Neutrophil (primary cell): Measurements from ENCODE around the gene PCDHA11.
"Not testable (repeated sequence)": the region's sequence is repeated elsewhere in the genome, so short reads cannot be mapped to it uniquely, and the experiment has no call there.

ENCODE experiments used
- H3K27ac ChIP-seq: fragments of 200-600 bp; sonication (generic); 2 replicates; pipeline ENCODE4 v1.5.1; 2016; ENCODE audit warnings: mild to moderate bottlenecking, moderate library complexity
- H3K27me3 ChIP-seq: fragments of 200-600 bp; sonication (generic); 2 replicates; pipeline ENCODE4 v1.6.0; 2016; ENCODE audit warnings: mild to moderate bottlenecking
- H3K36me3 ChIP-seq: fragments of 200-600 bp; sonication (generic); 2 replicates; pipeline ENCODE4 v1.5.1; 2017
- H3K4me1 ChIP-seq, 2 experiments: fragments of 200-600 bp in 1 of 2; sonication (generic) in 1 of 2; 1 replicate in 1 of 2; 2 replicates in 1 of 2; pipeline versions ENCODE4 v1.5.1 to v1.6.1; 2013 to 2016; ENCODE audit warnings: low read depth in 1 of 2, low read length in 1 of 2, mild to moderate bottlenecking in 1 of 2, moderate library complexity in 1 of 2; ENCODE audit not compliant: control insufficient read depth in 1 of 2, insufficient read depth in 1 of 2
- H3K4me3 ChIP-seq, 2 experiments: fragments of 200-600 bp in 1 of 2; sonication (generic) in 1 of 2; 1 replicate in 1 of 2; 2 replicates in 1 of 2; pipeline ENCODE4 v1.5.1; 2013 to 2016; ENCODE audit warnings: low read depth in 1 of 2, low read length in 1 of 2, mild to moderate bottlenecking in 1 of 2, moderate library complexity in 1 of 2
- H3K9me3 ChIP-seq: fragments of 200-600 bp; sonication (generic); 2 replicates; pipeline ENCODE4 v1.5.1; 2016
- TF ChIP-seq, protein P1 (sequence below): fragments of 200-600 bp; sonication (generic); IDR thresholded peaks from 2 replicates; pipeline ENCODE4 v1.5.1; 2016; ENCODE audit warnings: antibody characterized with exemption

Gene PCDHA11

DNA sequence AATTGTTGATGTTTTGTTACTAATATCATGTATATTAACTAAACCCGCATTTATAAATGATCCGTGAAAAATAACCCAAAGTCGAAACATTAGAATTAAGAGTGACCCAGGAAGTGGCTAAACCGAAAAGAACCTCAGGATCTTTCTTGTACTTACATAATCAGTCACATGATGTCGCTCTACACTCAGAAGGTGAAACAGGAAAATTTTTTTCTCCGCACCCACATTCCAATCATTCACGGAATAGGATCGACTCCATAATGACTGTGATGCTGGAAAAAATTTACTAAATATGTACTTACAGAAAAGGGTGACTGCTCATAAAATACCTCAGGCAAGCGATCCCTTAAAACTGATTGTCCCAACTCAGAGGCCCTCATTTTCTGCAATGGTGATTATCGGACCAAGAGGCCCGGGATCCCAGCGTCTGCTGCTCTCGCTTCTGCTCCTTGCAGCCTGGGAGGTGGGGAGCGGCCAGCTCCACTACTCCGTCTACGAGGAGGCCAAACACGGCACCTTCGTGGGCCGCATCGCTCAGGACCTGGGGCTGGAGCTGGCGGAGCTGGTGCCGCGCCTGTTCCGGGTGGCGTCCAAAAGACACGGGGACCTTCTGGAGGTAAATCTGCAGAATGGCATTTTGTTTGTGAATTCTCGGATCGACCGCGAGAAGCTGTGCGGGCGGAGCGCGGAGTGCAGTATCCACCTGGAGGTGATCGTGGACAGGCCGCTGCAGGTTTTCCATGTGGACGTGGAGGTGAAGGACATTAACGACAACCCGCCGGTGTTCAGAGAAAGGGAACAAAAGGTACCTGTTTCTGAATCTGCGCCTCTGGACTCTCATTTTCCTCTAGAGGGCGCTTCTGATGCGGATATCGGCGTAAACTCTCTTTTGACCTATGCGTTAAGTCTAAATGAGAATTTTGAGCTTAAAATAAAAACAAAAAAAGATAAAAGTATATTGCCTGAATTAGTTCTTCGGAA lies 6.6 kb downstream of the PCDHA11 start, which contains the start of gene PCDHA12:
Gene PCDHA12, plus strand, starts transcription at position 224 of the 981 bp plus-strand sequence. Its CDS starts 165 bp downstream, at position 389.
- H3K9me3 ChIP-seq: peaks cover 35% of the 10 kb centered on the region
- no peak within 1 kb of the TSS for H3K27ac ChIP-seq
- H3K4me3 ChIP-seq: no peak within 1 kb of the TSS
- no peaks in the 10 kb centered on the region for H3K36me3 ChIP-seq
- no peaks in the 10 kb centered on the region for H3K4me1 ChIP-seq
- peaks cover 51% of the 10 kb centered on the region for H3K27me3 ChIP-seq
- TF ChIP-seq, protein P1, sequence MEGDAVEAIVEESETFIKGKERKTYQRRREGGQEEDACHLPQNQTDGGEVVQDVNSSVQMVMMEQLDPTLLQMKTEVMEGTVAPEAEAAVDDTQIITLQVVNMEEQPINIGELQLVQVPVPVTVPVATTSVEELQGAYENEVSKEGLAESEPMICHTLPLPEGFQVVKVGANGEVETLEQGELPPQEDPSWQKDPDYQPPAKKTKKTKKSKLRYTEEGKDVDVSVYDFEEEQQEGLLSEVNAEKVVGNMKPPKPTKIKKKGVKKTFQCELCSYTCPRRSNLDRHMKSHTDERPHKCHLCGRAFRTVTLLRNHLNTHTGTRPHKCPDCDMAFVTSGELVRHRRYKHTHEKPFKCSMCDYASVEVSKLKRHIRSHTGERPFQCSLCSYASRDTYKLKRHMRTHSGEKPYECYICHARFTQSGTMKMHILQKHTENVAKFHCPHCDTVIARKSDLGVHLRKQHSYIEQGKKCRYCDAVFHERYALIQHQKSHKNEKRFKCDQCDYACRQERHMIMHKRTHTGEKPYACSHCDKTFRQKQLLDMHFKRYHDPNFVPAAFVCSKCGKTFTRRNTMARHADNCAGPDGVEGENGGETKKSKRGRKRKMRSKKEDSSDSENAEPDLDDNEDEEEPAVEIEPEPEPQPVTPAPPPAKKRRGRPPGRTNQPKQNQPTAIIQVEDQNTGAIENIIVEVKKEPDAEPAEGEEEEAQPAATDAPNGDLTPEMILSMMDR: no peak

DNA sequence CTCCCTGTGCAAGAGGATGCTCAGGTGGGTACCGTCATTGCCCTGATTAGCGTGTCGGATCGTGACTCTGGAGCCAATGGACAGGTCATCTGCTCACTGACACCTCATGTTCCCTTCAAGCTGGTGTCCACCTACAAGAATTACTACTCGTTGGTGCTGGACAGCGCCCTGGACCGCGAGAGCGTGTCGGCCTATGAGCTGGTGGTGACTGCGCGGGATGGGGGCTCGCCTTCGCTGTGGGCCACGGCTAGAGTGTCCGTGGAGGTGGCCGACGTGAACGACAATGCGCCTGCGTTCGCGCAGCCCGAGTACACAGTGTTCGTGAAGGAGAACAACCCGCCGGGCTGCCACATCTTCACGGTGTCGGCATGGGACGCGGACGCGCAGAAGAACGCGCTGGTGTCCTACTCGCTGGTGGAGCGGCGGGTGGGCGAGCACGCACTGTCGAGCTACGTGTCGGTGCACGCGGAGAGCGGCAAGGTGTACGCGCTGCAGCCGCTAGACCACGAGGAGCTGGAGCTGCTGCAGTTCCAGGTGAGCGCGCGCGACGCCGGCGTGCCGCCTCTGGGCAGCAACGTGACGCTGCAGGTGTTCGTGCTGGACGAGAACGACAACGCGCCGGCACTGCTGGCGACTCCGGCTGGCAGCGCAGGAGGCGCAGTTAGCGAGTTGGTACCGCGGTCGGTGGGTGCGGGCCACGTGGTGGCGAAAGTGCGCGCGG lies 7.9 kb downstream of the PCDHA11 start:
- H3K27ac ChIP-seq, H3K4me3 ChIP-seq: not testable (repeated sequence)

DNA sequence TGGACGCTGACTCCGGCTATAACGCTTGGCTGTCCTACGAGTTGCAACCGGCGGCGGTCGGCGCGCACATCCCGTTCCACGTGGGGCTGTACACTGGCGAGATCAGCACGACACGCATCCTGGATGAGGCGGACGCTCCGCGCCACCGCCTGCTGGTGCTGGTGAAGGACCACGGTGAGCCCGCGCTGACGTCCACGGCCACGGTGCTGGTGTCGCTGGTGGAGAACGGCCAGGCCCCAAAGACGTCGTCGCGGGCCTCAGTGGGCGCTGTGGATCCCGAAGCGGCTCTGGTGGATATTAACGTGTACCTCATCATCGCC lies 8.5 kb downstream of the PCDHA11 start:
- H3K4me1 ChIP-seq: no peaks in the 10 kb centered on the region
- peaks cover 53% of the 10 kb centered on the region for H3K27me3 ChIP-seq
- H3K9me3 ChIP-seq: peaks cover 32% of the 10 kb centered on the region
- no peak overlapping the region for H3K27ac ChIP-seq
- H3K4me3 ChIP-seq: no peak overlapping the region
- TF ChIP-seq, protein P1: no peak
- H3K36me3 ChIP-seq: no peaks in the 10 kb centered on the region

More for the DNA sequence above, 7.9 kb downstream of the PCDHA11 start:
- Histone ChIP-seq H3K27me3 (peaks cover 49% of the 10 kb centered on the region), H3K9me3 (peaks cover 27% of the 10 kb centered on the region)
- not testable (repeated sequence) for H3K36me3 ChIP-seq, H3K4me1 ChIP-seq

DNA sequence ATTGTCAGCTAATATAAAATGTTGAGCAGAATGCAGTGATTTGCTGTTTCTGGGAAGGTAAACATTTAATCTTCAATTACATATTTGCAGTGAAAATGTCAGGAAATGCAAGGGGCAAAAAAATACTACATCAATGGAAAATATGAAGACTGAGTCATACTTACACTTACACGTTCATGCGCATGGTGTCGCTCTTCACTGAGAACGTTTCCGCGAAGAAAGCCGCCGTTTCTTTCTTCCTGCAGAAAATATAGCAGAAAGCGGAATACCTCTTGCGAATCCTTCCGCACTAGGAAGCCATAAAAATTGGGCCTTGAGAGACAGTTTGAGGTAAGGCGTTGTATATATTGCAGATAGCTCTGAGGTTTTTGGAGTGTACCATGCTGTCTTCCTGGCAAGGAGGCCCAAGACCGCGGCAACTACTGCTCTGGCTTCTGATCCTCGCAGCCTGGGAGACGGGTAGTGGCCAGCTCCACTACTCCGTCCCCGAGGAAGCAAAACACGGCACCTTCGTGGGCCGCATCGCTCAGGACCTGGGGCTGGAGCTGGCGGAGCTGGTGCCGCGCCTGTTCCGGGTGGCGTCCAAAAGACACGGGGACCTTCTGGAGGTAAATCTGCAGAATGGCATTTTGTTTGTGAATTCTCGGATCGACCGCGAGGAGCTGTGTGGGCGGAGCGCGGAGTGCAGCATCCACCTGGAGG lies 13.3 kb downstream of the PCDHA11 start, which contains the start of gene PCDHA13:
Gene PCDHA13, plus strand, starts transcription at position 236 of the 702 bp plus-strand sequence. Its CDS starts 145 bp downstream, at position 381.
- TF ChIP-seq, protein P1: no peak
- Histone ChIP-seq H3K36me3 (no peaks in the 10 kb centered on the region), H3K4me1 (no peaks in the 10 kb centered on the region), H3K4me3 (no peak within 1 kb of the TSS), H3K27me3 (peaks cover 47% of the 10 kb centered on the region), H3K27ac (no peak within 1 kb of the TSS), H3K9me3 (peaks cover 35% of the 10 kb centered on the region)

DNA sequence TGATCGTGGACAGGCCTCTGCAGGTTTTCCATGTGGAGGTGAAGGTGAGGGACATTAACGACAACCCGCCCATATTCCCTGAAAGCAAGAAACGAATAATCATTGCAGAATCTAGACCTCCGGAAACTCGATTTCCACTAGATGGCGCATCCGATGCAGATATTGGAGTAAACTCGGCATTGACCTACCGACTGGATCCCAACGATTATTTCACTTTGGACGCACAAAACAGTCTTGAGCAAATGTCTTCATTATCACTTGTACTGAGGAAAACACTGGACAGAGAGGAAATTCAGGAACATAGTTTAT lies 13.8 kb downstream of the PCDHA11 start:
- Histone ChIP-seq H3K27ac (no peak overlapping the region), H3K36me3 (no peaks in the 10 kb centered on the region), H3K9me3 (peaks cover 30% of the 10 kb centered on the region), H3K4me3 (no peak overlapping the region), H3K27me3 (peaks cover 42% of the 10 kb centered on the region), H3K4me1 (no peaks in the 10 kb centered on the region)
- TF ChIP-seq, protein P1: no peak
